ENCODE data around the gene C6.
A peak's percentile ranks its signal among the peaks of the same experiment; 100 is the strongest.
"Not testable (repeated sequence)": the region's sequence is repeated elsewhere in the genome, so short reads cannot be mapped to it uniquely, and the experiment has no call there.

The C6 gene

DNA sequence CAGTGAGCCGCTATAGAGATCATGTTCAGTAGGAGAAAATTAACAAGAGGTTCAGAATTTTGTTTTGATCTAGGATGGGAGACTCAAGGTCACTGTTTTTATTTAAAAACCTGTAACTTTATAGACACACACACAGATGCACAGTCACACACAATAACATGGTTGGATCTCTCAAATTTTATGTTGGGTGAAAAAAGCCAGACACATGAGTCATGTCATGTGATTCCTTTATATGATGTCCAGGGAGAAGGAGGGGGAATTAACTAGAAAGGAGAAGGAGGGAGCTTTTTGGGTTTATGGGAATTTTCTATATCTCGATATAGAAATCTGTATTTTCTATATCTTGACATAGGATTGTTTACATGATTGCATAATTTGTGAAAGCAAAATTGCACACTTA lies 17.1 kb downstream of the C6 start:
- no peak for DNase-seq

DNA sequence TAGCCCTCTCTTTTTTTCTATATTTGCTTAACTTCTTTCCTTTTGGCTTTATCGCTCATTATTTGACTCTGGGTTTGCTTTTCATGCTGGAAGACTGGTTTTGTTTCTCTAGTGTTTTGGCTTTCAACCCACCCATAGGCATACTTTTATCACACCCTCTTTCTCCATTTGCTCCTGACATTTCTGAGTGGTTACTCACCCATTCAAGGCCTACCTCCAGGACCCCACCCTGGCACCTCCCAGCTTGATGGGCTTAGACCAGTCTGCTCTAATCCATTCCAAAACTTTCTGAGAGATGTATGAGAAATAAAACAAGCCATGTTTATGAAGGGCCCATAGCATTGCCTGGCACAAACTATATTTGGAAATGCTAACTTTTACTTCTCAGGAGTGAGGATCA lies 18.1 kb downstream of the C6 start:
- DNase-seq, result no peak

DNA sequence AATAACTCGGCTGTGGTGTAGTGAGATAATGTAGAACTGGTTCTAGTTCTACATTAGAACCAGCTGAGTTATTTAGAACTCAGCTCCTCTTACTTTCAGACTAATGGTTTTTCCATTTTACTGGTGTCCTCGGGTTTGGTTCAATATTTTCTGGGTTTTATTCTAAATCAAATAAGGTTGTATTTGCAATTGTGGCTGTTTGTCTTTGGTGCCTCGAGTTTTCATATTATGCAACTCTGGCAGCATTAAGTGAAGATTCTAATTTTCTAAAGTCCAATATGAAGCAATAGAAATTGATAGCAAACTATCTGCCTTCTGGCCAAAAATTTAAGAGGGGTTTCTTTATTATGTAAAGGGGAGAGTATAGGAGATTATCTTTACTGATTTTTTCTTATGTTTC lies 19.0 kb downstream of the C6 start:
- no peak for DNase-seq

DNA sequence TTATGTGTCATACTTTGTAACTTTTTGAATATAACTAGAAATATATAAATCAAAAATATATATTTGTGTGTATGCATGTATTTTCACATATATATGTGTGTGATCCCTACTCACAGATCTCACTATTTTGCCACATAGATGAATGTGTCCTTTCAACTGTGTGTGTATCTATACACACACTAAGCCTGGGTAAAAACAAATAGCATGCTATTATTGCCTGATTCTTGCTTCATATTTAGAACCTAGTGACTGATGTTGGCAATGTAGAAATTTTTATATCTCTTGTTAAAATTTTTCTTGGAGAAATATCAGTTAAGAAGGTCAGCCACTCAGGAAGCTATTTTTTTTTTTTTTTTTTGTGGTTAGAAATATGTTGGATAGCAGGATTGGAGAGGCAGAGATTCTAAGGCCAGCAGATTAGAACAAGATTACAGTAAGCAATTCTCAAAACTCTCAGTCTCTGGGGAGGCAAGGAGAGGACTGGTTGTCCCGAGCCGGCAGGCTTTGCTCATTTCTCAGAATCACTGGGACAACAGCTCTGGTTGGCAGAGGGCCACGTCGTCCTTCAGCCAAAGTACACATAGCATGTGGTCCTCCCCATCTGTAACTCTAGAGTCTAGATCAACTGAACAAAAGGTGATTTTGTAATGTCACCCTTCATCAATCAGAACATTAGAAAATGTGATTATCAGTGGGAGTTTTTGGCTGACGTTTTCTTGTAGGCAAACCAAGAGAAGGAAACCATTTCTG lies 19.7 kb downstream of the C6 start:
- DNase-seq, result peak; percentile 2

DNA sequence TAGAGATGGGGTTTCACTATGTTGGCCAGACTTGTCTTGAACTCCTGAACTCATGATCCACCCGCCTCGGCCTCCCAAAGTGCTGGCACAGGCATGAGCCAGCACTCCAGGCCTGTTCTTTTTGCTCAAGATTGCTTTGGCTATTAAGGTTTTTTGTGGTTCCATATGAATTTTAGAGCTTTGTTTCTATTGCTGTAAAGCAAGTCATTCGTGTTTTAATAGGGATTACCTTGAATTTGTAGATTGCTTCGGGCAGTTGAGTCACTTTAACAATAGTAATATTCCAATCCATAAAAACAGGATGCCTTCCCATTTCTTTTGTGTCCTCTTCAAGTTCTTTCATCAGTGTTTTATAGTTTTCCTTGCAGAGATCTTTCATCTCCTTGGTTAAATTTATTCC lies 22.1 kb downstream of the C6 start:
- no peak for DNase-seq

DNA sequence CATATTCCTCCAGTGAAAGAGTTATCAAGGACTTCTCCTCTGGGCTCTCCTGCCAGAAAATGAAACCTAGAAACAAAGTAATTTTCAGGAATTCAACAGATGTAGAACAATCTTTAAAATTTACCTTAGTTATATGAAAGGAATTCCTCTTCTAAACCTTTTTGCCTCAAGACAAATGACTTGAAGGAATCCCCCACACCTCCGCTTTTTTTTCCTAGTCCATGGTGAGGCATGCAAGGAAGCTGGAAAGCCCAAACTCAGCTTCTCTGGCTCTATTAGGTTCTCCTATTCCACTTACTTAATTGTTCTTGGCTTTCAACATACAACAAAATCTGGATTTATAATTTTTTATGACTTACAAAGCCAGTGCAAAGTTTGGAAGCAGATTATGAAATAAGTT lies 27.2 kb downstream of the C6 start:
- DNase-seq, result no peak

DNA sequence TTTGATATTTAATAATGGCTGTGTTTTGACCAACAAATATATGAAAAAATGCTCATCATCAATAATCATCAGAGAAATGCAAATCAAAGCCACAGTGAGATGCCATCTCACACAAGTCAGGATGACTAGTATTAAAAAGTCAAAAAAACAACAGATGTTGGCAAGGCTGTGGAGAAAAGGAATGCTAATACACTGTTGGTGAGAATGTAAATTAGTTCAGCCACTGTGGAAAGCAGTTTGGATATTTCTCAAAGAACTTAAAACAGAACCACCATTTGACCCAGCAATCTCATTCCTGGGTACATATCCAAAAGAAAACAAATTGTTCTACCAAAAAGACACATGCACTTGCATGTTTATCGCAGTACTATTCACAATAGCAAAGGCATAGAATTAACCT lies 30.0 kb downstream of the C6 start:
- DNase-seq, result not testable (repeated sequence)

DNA sequence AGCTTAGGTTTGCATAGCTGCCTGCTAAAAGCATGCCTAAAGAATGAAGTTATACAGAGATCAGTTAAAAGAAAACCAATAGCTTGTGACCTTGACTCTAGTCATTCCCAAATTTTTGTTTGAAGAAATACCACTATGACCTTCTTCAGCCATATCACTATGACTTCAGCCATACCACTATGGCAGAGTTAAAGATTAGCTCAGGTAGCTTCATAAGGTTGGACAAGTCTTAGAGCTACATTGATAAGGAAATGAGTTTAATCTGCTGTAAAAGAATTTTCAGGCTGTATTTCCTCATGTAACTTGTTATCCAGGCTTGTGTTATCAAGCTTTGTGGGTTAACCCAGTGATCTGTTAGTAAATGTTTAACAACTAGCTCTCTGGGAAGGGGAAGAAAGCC lies 30.7 kb downstream of the C6 start:
- DNase-seq, result no peak

DNA sequence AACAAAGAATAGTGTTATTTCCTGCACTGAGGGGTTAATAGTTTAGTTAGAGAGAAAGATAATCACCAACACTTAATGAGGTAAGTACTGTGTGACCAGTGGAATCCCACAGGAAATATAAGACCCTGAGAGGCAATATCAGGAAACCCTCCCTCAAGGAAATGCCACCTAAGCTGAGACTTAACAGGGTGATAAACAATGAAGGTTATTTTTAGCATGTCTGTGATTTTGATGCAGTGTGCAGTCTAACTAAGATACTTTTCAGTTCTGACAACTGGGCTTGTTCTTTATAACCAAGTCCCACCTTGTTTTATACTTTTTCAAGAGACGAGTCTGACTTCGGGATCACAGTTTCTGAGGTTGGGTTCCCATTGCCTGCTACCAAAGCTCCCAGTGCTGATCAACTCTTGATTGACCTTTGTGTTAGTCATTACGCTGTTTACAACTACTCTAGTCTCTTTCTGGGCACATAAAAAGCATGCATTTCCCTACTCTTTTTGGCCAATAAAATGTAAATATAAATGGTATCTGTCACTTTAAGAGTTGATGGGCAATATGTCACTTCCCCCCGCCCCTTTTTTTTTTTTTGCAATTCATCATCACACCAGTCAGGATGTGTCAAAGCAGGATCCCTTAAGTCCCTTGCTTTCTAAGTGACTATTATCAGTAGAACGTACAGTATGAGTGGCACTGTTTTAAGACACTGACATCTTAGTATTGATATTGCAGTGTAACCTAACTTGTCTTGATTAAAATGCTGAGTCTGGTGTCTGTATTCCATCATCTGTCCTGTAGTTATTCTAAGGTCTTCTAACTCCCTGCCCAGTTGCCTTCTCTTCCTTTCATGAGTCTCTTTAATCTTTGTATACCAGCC lies 31.4 kb downstream of the C6 start:
- no peak for DNase-seq

DNA sequence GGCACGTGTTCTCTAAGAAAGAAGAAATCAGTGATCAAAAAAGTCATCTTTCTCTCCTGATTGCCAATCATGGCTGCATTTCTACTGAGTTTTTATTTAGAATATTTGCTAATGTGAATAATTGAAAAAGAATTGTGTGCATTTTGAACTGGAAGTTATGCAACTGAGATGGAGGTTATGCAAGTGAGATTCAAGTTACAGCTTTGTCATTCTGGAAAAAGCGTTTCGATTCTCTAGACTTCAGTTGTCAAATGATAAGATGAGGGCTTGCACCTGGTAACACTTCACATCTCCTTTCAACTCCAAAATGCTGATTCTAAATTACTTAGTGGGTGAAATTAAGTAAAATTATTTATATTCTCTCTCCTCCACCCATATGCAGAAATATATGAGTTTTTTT lies 36.4 kb downstream of the C6 start:
- no peak for DNase-seq

DNA sequence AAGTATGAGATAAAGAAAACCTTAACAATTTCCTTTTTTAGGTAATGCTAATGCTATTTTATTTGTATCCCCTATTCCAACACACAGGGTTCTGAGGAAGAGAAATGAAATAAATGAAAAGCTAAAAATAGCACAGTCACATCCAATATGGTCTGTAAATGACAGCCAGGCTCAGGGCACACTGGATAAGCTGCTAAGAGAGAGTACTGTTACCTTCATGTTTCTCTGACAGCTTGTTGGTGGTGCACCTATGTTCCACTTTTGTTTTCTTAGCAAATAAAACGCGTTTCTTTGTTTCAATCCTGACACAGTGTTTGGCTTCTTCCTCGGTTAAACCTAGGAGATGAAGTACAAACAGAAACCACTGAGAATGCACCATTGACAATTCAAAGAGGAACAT lies 41.3 kb downstream of the C6 start:
- no peak for DNase-seq

DNA sequence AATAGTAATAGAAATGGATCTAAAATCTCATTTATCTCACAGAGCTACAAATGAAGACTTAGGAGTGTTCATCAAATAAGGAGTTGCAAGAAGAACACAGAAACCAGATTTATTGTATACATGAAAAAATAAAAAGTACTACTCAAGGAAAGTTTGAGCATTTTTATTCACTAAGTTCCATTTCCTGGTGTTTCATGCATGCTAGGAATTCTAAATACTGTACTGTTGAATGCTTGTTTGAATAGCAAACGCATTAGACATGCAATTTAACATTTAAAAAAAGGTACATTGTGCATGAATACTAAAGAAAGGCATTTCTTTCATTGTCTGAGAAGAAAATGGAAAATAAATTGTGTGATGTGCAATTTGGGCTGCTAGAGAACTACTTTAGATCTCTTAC lies 52.1 kb downstream of the C6 start:
- peak; percentile 1 for DNase-seq

DNA sequence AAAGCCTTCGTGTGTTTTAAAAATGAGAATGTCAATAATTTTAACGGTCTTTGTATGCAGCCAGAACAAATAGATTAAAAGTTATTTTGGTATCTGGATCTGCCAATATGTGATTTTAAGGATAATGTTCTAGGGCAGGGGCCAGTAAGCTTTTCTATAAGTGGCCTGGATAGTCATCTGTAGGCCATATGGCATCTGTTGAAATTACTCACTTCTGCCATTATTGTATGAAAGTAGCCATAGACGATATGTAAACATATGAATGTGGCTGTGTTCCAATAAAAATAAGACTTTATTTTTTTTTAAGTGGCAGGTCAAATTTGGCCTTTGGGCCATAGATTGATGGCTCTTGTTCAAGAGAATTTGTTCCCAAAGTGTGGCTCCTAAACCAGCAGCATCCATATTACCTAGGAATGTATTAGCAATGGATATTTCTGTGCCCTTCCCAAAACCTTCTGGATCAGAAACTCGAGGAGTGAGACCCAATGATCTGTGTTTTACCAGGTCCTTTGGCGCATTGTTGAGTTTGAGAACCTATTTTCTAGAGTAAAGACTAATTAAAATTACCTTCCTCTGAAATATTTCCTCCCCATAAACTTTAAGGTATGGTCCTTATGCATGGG lies 55.9 kb downstream of the C6 start:
- no peak for DNase-seq

DNA sequence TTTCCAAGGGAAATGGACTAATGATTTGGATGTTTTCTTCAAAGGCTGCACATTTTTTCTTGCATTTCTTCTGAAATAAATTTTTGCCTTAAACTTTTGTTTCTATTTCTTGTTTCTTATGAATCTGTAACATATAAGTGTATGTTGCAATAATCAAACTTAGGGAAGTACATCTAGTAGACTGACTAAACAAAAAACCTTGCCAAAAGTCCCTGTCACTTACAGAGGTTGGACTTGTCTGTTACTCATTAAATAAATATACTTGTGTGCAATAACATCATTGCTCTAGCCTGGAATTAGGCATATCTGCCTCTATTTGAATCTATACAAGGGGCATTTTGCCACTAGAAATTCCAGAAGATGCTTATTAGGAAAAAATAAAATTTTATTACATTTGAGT lies 56.6 kb downstream of the C6 start:
- DNase-seq, result no peak

DNA sequence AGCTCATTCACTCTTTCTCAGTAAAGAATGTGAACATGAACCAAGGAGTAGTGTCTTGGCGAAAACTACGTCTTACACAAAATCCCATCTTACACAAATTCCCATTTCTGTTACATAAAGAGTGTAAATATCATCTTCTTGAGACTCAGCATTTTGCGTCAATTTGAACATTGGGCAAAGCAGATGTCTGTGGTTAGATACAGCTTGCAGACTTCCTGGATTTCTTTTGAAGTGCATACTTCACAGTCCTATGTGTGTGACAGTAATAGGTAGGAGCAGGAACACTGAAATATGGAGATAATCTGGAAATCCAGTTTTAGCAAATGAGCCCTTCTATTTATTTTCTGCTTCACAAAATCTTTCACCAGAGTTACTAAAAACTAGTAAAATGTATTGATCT lies 58.8 kb downstream of the C6 start:
- DNase-seq, result no peak

DNA sequence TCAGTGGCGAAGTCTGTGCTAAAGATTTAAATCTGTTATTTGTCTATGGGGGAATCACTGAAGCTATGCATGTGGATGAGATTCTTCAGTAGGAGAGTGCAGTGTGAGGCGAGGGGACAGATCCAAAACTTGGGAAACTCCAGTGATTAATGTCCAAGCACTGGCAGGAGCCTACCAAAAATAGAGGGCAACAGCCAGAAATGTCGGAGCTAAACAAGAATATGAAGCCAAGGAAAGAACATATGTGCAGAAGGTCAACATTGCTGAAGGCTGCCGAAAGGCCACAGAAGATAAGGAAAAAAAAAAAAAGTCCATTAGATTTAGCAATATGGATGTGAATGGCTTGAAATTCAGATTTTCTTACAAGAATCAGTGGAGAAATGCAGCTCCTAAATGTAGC lies 61.8 kb downstream of the C6 start:
- DNase-seq, result no peak

DNA sequence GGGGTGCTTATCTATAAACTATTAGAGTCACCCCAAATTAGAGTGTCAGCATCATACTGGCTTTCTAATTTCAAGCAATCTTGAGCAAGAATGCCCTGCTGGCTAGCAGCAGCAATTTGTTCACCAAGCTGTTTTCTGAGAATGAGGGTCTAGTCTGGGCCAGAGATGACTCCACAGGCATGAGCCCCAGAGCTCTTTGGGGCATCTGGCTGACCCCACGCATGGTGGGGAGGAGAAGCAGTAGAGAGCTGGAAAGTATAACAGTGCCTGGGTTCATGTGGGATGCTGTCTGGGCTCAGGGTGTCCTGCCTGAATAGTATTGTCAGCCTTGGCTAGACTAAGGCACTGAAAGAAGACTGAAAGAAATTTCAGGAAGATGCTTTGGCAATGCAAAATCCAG lies 64.9 kb downstream of the C6 start:
- DNase-seq, result no peak

DNA sequence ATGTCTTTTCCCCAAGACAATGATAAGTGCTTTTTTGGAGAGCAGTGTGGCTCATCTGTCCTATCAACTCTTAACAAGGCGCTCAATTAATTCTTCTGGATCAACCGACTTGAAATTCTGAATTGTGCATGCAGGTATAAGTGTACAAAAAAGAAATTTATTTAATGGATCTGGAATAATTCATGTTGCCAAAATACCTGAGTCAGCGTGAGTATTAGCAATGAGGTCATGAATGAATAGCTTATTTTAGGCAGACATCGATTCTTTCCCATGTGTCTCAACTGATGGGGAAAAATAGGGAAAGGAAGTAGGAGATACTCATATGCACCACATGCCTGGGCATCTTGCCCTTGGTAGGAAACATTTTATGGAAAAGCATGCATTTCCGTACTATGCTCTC lies 68.0 kb downstream of the C6 start:
- no peak for DNase-seq

DNA sequence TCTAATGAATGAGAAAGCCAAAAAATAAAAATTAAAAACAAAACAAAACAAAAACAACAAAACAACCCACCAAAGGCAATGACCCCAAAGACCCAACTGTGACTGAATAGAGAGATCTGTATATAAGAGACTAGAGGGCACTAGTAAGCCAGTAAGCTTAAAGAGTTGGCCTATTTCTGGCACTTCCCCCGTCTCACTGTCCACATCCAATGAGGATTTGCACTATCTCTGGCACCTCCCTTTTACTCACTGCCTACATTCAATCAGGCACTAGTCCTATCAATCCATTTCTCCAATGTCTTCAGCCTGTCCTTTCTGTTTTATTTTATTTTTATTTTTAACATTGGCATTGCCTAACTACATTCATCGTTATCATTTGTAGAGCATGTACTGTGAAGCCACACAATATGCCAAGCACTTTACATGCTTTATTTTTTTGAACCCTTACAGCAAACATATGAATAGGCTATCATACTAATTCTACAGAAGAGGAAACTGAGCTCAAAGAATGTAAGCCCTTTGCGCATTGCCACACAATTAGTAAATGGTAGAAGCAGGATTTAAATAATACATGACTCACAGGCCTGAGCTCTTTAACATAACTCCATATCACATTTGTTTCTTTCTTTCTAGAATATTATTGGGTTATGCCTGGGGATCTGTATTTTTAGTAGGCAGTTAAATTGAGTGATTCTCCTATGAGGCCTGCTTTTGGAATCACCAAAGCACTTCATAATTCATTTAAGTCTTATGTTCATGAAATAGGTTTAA lies 70.0 kb downstream of the C6 start:
- DNase-seq, result no peak

DNA sequence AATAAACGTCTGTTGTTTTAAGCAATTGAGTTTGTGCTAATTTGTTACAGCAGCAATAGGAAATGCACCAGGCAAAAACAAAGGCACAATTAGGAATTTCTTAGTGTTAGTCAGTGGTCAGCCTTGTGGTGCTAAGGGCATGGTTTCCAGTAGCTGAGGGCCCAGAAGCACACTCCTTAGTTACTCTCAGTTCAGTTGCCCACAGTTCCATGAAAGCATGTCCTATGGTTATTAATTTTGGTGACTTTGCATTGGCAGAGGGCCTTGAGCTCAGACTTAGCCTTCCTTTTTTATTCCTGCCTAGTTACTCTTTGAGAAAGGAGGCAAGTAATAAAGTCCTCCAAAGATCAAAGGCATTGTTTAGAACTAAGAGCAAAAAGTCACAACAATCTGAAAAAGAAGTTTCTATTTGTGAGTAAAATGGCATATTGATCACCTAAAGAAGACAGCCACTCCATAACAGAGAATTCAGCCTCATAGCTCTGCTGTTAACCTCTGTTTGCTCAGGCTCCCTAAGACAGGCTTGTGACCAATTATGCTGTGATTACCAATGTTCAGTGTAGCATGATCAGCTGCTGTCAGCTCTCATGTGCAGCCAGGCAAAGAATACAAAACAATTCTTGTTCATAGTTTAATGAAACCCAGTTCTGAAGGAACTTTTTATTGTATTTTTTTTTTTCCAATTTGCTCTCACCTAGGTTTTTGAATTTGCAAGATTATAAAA lies 85.2 kb downstream of the C6 start:
- DNase-seq, result no peak

DNA sequence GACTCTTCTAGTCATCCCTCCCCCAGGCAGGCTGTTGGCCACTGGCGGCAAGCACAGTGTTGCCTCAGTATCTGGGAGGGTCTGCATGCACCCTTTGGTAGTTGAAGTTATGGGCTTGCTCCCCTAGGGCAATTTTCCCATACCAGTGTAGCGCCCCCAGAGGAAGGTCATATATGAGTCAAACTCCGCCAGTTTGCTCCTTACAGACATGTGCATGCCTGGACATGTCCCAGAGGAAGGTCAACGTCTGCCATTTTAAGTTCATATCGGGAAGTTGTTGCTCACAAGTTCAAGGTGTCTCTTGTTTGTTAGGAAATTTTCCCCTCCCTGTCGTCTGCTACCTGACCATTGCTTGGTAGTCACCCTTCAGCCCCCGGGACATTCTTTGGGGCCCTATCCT lies 90.9 kb downstream of the C6 start:
- DNase-seq, result no peak

DNA sequence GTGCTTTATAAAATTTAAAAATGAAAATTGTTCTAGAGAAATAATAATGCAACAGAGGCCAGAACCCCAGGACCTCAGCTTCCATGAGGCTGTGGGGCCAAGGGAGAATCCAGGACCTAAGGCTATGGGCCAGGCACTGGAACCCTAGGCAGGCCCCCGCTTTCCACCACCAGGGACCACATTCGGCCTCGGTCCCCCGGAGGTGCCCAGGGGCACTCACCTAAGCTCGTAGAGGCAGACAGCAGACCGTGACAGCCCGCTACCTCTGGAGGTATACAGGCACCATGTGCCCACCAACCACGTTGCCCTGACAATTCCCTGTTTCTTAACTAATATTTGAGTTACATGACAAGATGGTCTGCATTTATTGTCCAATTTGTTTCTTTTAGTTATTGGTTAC lies 92.7 kb downstream of the C6 start:
- DNase-seq, result no peak
